GM23338 (cell line): Measurements from ENCODE around the gene ANGPTL2. TPM values are rescaled to one million over a fixed set of nuclear protein-coding genes. Genes with fewer than 3 reads are reported as not detected.
A peak's percentile ranks its signal among the peaks of the same experiment; 100 is the strongest.

Experiments used
- ATAC-seq: fragments of 200-7000 bp; cut with Tn5 transposase; 3 replicates; pipeline ENCODE4 v1.9.1; 2020
- DNase-seq: peaks from one replicate; pipeline ENCODE4 v3.0.0-alpha.2; 2015; ENCODE audit warnings: low spot score
- H2AFZ ChIP-seq: fragments of 200-600 bp; sonication (generic); 2 replicates; pipeline ENCODE4 v1.8.0; 2016; ENCODE audit warnings: antibody characterized with exemption, mild to moderate bottlenecking, moderate library complexity
- H3F3A ChIP-seq: fragments of 200-600 bp; sonication (generic); replicated peaks from 2 replicates; pipeline ENCODE4 v1.8.0; 2017; ENCODE audit warnings: antibody characterized with exemption, mixed run types, low read depth
- H3K27ac ChIP-seq: fragments of 200-600 bp; sonication (generic); 2 replicates; pipeline ENCODE4 v1.6.1; 2016; ENCODE audit warnings: low read depth
- H3K27me3 ChIP-seq: fragments of 200-600 bp; sonication (generic); 2 replicates; pipeline ENCODE4 v1.8.0; 2016; ENCODE audit warnings: mild to moderate bottlenecking, mixed run types, moderate library complexity; ENCODE audit not compliant: insufficient read depth
- H3K36me3 ChIP-seq: fragments of 200-600 bp; sonication (generic); 2 replicates; pipeline ENCODE4 v1.8.0; 2016; ENCODE audit warnings: mild to moderate bottlenecking; ENCODE audit not compliant: insufficient read depth
- H3K4me1 ChIP-seq: fragments of 200-600 bp; sonication (generic); 2 replicates; pipeline ENCODE4 v1.8.0; 2016; ENCODE audit warnings: mild to moderate bottlenecking, moderate library complexity; ENCODE audit not compliant: insufficient read depth
- H3K4me2 ChIP-seq: fragments of 200-600 bp; sonication (generic); 2 replicates; pipeline ENCODE4 v1.7.1; 2017; ENCODE audit warnings: mixed run types
- H3K4me3 ChIP-seq: fragments of 200-600 bp; sonication (generic); 2 replicates; pipeline ENCODE4 v1.6.1; 2016; ENCODE audit warnings: mixed run types
- H3K79me2 ChIP-seq: fragments of 200-600 bp; sonication (generic); replicated peaks from 2 replicates; pipeline ENCODE4 v1.8.0; 2017; ENCODE audit warnings: mild to moderate bottlenecking; ENCODE audit not compliant: insufficient read depth
- H3K9me2 ChIP-seq: fragments of 200-600 bp; sonication (generic); 2 replicates; pipeline ENCODE4 v1.8.0; 2017; ENCODE audit not compliant: insufficient read depth
- H4K20me1 ChIP-seq: fragments of 200-600 bp; sonication (generic); replicated peaks from 2 replicates; pipeline ENCODE4 v1.8.0; 2017; ENCODE audit warnings: mild to moderate bottlenecking; ENCODE audit not compliant: insufficient read depth
- H3K27ac Mint-ChIP-seq: 2 replicates; pipeline ENCODE4 v1.8.0; 2020; ENCODE audit warnings: inconsistent platforms, mild to moderate bottlenecking, moderate library complexity, mixed read lengths
- H3K27me3 Mint-ChIP-seq: 3 replicates; pipeline ENCODE4 v1.8.0; 2022; ENCODE audit warnings: low read depth, mild to moderate bottlenecking, moderate library complexity, mixed read lengths, inconsistent platforms; ENCODE audit not compliant: insufficient read depth, poor library complexity
- H3K36me3 Mint-ChIP-seq: 3 replicates; pipeline ENCODE4 v1.8.0; 2021; ENCODE audit warnings: low read depth, mild to moderate bottlenecking, inconsistent platforms, moderate library complexity, mixed read lengths
- H3K4me1 Mint-ChIP-seq: 3 replicates; pipeline ENCODE4 v1.8.0; 2020; ENCODE audit warnings: mild to moderate bottlenecking, inconsistent platforms, mixed read lengths
- H3K4me3 Mint-ChIP-seq: 3 replicates; pipeline ENCODE4 v1.8.0; 2021; ENCODE audit warnings: moderate library complexity, mild to moderate bottlenecking, inconsistent platforms, mixed read lengths
- H3K9me3 Mint-ChIP-seq: 3 replicates; pipeline ENCODE4 v1.8.0; 2020; ENCODE audit warnings: moderate library complexity, mild to moderate bottlenecking, inconsistent platforms, mixed read lengths
- CREB1 ChIP-seq: fragments of 250-450 bp; sonication (Bioruptor Pico); IDR thresholded peaks from 2 replicates; pipeline ENCODE4 v1.5.0; 2020; ENCODE audit warnings: low read depth, mild to moderate bottlenecking, moderate library complexity
- EZH2 ChIP-seq: fragments of 200-600 bp; sonication (generic); IDR thresholded peaks from one replicate; pipeline ENCODE4 v1.8.0; 2017; ENCODE audit warnings: antibody characterized with exemption, mild to moderate bottlenecking, low read depth; ENCODE audit not compliant: unreplicated experiment
- EZH2phosphoT487 ChIP-seq: fragments of 200-600 bp; sonication (generic); IDR thresholded peaks from one replicate; pipeline ENCODE4 v1.8.1; 2018; ENCODE audit warnings: antibody characterized with exemption; ENCODE audit not compliant: unreplicated experiment
- JUNB ChIP-seq: IDR thresholded peaks from one replicate; pipeline ENCODE4 v1.6.1; 2016; ENCODE audit warnings: antibody characterized with exemption; ENCODE audit not compliant: unreplicated experiment
- NANOG ChIP-seq: IDR thresholded peaks from 2 replicates; pipeline ENCODE4 v1.6.1; 2016; ENCODE audit warnings: antibody characterized with exemption, borderline replicate concordance
- POLR2AphosphoS5 ChIP-seq: IDR thresholded peaks from 2 replicates; pipeline ENCODE4 v1.6.1; 2016; ENCODE audit warnings: antibody characterized with exemption, low read depth
- STAT1 ChIP-seq: IDR thresholded peaks from one replicate; pipeline ENCODE4 v1.6.1; 2016; ENCODE audit warnings: antibody characterized with exemption; ENCODE audit not compliant: unreplicated experiment
- ZNF114 ChIP-seq: fragments of 250-450 bp; sonication (Bioruptor Pico); IDR thresholded peaks from 2 replicates; pipeline ENCODE4 v1.5.0; 2020; ENCODE audit warnings: mild to moderate bottlenecking, moderate library complexity
- ZNF331 ChIP-seq: fragments of 250-450 bp; sonication (Bioruptor Pico); IDR thresholded peaks from 2 replicates; pipeline ENCODE4 v1.5.0; 2020; ENCODE audit warnings: low read depth, mild to moderate bottlenecking, moderate library complexity
- ZNF462 ChIP-seq: fragments of 250-450 bp; sonication (Bioruptor Pico); IDR thresholded peaks from 2 replicates; pipeline ENCODE4 v1.5.0; 2020; ENCODE audit warnings: mild to moderate bottlenecking, moderate library complexity
- polyA plus RNA-seq: library from polyadenylated mRNA; unstranded; fragments of >200 nt; fragmentation: Nextera tagmentation; extraction: Ambion mirVana; gene quantifications from 2 replicates; pipeline ENCODE4 v1.2.1, GENCODE V29; 2016
- total RNA-seq: library from RNA; depleted of rRNA; stranded (reverse); fragments of >200 nt; shearing (Covaris generic); gene quantifications from 2 replicates; pipeline ENCODE4 v1.2.3, GENCODE V29; 2014
- TF ChIP-seq, protein P1 (sequence below): IDR thresholded peaks from one replicate; pipeline ENCODE4 v1.6.1; 2018; ENCODE audit warnings: antibody characterized with exemption; ENCODE audit not compliant: unreplicated experiment
- TF ChIP-seq, protein P2 (sequence below), 2 experiments: fragments of 200-600 bp in 1 of 2; sonication (generic) in 1 of 2; conservative IDR thresholded peaks; 2 replicates each; pipeline versions ENCODE4 v1.5.1 to v1.6.1; 2016 to 2017; ENCODE audit warnings: antibody characterized with exemption in 2 of 2, low read depth in 2 of 2, mild to moderate bottlenecking in 2 of 2, moderate library complexity in 1 of 2
- TF ChIP-seq, protein P3 (sequence below): IDR thresholded peaks from 2 replicates; pipeline ENCODE4 v1.6.1; 2016; ENCODE audit warnings: antibody characterized with exemption

The ANGPTL2 gene
- total and polyA plus RNA-seq, 2 experiments from 2014 or later, result 2.9 to 5.2 TPM

GRCh38 chr9:127116957-127117356, 5.5 kb downstream of the ANGPTL2 start:
- H3F3A ChIP-seq, result no peaks in the 10 kb centered on the region
- no peak overlapping the region for H2AFZ ChIP-seq
- no peaks in the 10 kb centered on the region for H3K27me3 ChIP-seq
- H3K79me2 ChIP-seq, result peaks cover 6% of the 10 kb centered on the region; the same call in 1 of the 2 replicates
- H3K27me3 Mint-ChIP-seq, result peaks cover 9% of the 10 kb centered on the region
- H3K9me2 ChIP-seq, result 0 out of 2 replicates have a peak, but pooled peaks cover 4% of the 10 kb centered on the region
- H3K36me3 ChIP-seq, result no peaks in the 10 kb centered on the region
- no peak overlapping the region for H3K4me3 Mint-ChIP-seq
- H3K36me3 Mint-ChIP-seq, result no peaks in the 10 kb centered on the region
- H3K27ac Mint-ChIP-seq, result peak overlapping the region; percentile 13; the same call in 1 of the 2 replicates
- H3K9me3 Mint-ChIP-seq, result no peaks in the 10 kb centered on the region
- H3K4me1 Mint-ChIP-seq, result peaks cover 41% of the 10 kb centered on the region
- peaks cover 22% of the 10 kb centered on the region for H3K4me1 ChIP-seq
- no peak overlapping the region for H3K27ac ChIP-seq
- H3K4me3 ChIP-seq, result no peak overlapping the region
- DNase-seq (no peak), ATAC-seq (no peak)
- H4K20me1 ChIP-seq, result no peaks in the 10 kb centered on the region; the same call in 1 of the 2 replicates
- no peak overlapping the region for H3K4me2 ChIP-seq
- TF ChIP-seq STAT1 (no peak), ZNF114 (no peak), ZNF462 (CRISPR knock-in tag) (no peak), CREB1 (CRISPR knock-in tag) (no peak), NANOG (no peak), EZH2phosphoT487 (no peak), ZNF331 (no peak), POLR2AphosphoS5 (no peak), EZH2 (no peak), JUNB (no peak)
- TF ChIP-seq, protein P1, sequence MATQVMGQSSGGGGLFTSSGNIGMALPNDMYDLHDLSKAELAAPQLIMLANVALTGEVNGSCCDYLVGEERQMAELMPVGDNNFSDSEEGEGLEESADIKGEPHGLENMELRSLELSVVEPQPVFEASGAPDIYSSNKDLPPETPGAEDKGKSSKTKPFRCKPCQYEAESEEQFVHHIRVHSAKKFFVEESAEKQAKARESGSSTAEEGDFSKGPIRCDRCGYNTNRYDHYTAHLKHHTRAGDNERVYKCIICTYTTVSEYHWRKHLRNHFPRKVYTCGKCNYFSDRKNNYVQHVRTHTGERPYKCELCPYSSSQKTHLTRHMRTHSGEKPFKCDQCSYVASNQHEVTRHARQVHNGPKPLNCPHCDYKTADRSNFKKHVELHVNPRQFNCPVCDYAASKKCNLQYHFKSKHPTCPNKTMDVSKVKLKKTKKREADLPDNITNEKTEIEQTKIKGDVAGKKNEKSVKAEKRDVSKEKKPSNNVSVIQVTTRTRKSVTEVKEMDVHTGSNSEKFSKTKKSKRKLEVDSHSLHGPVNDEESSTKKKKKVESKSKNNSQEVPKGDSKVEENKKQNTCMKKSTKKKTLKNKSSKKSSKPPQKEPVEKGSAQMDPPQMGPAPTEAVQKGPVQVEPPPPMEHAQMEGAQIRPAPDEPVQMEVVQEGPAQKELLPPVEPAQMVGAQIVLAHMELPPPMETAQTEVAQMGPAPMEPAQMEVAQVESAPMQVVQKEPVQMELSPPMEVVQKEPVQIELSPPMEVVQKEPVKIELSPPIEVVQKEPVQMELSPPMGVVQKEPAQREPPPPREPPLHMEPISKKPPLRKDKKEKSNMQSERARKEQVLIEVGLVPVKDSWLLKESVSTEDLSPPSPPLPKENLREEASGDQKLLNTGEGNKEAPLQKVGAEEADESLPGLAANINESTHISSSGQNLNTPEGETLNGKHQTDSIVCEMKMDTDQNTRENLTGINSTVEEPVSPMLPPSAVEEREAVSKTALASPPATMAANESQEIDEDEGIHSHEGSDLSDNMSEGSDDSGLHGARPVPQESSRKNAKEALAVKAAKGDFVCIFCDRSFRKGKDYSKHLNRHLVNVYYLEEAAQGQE, result no peak
- TF ChIP-seq, protein P2, sequence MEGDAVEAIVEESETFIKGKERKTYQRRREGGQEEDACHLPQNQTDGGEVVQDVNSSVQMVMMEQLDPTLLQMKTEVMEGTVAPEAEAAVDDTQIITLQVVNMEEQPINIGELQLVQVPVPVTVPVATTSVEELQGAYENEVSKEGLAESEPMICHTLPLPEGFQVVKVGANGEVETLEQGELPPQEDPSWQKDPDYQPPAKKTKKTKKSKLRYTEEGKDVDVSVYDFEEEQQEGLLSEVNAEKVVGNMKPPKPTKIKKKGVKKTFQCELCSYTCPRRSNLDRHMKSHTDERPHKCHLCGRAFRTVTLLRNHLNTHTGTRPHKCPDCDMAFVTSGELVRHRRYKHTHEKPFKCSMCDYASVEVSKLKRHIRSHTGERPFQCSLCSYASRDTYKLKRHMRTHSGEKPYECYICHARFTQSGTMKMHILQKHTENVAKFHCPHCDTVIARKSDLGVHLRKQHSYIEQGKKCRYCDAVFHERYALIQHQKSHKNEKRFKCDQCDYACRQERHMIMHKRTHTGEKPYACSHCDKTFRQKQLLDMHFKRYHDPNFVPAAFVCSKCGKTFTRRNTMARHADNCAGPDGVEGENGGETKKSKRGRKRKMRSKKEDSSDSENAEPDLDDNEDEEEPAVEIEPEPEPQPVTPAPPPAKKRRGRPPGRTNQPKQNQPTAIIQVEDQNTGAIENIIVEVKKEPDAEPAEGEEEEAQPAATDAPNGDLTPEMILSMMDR (conservative IDR thresholded peaks at IDR 0.05; ENCODE audit: low read depth in 2 of 2), result no peak
- TF ChIP-seq, protein P3, sequence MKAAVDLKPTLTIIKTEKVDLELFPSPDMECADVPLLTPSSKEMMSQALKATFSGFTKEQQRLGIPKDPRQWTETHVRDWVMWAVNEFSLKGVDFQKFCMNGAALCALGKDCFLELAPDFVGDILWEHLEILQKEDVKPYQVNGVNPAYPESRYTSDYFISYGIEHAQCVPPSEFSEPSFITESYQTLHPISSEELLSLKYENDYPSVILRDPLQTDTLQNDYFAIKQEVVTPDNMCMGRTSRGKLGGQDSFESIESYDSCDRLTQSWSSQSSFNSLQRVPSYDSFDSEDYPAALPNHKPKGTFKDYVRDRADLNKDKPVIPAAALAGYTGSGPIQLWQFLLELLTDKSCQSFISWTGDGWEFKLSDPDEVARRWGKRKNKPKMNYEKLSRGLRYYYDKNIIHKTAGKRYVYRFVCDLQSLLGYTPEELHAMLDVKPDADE, result no peak
